ENCODE measurements around the gene LRTM1.

The LRTM1 gene

GRCh38 chr3:54928046-54928770 lies at the start of gene LRTM1:
Gene LRTM1 (minus strand): TSS chr3:54928059. CDS start chr3:54927911, 148 bp downstream.
- DNase-seq: no peak

DNA sequence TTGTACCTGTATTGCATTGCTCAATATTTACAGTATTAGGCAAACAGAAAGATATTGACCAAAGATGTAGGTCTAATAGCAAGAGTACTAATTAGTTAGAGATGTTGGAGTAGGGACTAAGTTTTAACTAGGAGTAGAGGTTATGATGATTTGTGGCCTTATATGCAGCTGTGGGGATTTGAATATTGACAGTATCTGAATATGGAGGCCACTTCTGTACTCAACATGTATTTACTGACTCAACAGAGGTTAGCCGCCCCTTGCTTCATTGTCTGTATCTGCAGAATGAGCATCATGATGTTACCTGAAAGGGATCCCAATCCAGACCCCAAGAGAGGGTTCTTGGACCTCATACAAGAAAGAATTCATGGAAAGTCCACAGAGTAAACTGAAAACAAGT lies 49.6 kb upstream of the LRTM1 start:
- DNase-seq: no peak

- DNase-seq: no peak
Observed at GRCh38 chr3:54970895-54971294, 43.0 kb upstream of the LRTM1 start.

DNA sequence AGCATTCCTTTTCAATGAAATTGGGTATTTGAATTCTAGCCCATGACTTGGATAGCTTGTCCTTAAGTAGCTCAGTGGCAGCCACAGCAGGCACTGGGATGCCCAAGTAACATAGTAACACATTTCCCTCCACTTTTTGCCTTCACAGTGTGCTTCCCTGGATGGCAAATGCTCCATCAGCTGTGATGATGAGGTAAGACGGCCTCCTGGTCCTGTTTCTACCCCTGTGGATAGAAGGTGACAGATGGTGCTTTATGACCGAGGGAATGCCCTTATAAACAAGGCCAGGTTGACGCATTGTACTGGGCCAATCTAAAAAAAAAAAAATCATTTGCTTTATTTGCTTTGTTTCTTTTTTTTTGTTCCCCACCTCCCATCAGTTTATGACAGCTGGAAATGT lies 41.8 kb upstream of the LRTM1 start:
- no peak for DNase-seq

GRCh38 chr3:54968546-54969172 lies 40.8 kb upstream of the LRTM1 start:
- no peak for DNase-seq

DNA sequence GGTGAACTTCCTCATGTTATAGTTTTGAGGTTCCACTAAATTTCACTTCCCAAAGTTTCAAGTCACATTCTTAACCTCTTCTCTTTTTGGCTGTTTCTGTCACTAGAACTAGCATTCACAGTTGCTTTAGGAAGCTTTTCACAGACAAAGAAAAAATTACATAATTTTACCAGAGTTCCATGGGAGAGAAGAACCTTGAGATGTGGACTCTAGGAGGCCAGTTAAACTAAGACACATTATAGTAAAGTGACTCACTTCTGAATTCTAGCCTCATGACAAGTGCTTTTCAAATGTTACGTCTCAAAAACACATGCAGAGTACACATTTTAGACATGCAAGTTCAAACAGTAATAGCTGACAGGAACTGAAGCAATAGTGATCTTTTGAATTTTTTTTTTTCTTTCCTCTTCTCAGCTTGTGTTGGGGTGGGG lies 39.9 kb upstream of the LRTM1 start:
- DNase-seq: no peak

DNA sequence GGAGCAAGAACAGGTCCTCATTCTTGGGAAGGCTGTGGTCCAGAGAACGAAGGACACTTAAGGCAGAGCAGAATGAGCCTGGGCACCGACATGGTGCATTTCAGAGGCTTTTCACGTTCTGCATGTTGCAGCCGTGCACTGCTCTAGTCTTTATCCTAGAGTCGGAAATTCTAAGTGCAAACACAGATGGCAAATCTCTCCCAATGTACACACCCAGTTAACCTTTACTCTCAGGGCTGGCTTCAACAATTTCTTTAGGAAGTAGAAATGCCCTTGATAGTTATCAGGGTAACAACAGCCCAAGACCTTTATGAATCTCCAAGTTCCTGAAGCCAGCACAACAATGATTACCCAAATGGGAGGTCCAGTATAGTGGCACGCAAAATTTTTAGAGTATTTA lies 39.1 kb upstream of the LRTM1 start:
- DNase-seq: no peak

DNA sequence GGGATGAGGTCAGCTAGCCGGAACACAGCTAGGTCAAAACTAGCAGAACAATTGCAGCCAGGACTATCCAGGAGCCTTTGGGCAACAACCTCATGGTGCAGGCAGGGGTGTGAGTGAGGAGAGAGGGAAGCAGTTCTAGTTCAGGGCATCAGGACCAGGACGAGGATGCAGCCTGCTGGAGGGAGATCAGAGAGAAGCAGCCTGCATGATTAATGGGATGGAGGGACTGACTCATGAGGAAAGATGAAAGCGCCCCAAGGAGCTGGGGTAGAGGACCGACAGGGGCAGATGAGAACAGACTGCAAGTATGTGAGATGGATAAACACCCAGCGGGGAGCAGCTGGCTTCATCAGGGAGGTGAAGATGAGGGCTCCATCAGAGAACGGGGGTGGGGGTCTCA lies 37.9 kb upstream of the LRTM1 start:
- DNase-seq: no peak

DNA sequence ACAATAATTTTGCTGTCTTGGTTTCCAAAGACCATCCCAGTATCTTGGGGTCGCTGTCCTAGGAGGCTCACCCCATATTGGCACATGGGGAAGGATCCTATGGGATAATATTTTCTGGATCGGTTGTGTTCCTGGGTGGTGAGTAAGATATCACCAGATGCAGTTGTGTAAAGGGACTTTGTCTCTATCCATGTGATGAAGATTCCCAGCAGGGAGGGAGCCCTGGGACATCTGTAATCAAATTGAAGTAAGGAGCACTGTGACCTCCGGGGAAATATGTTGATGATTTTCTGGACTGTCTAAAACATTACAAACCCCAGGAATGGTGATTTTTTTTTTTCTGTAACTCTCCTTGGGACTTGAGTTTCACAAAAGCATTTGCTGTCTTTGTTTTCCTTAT lies 36.2 kb upstream of the LRTM1 start:
- no peak for DNase-seq

GRCh38 chr3:54963641-54964040 lies 35.8 kb upstream of the LRTM1 start:
- no peak for DNase-seq

- no peak for DNase-seq
Observed at GRCh38 chr3:54962200-54962599, 34.3 kb upstream of the LRTM1 start.

DNA sequence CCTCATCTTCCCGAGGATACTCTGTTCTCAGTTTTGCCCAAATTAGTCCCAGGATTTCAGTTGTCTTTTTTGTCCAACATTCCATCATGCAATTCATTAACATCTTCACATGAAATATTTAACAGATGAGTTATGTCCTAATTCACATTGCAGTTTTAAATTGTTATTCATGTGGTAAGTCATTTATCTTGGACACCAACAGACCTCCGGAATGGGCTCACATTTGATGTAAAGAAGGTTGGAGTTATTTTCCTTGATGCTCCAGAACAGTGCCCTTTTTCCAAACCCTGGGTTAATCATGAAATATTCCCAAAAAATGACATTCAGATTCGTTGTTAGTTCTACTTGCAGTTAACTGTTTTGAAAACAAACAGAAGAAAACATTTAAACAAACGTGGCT lies 32.8 kb upstream of the LRTM1 start:
- DNase-seq: no peak

- no peak for DNase-seq
Observed at GRCh38 chr3:54960082-54960481, 32.2 kb upstream of the LRTM1 start.

- DNase-seq: no peak
Observed at GRCh38 chr3:54957711-54958110, 29.9 kb upstream of the LRTM1 start.

GRCh38 chr3:54955941-54956340 lies 28.1 kb upstream of the LRTM1 start:
- no peak for DNase-seq

GRCh38 chr3:54955496-54955895 lies 27.6 kb upstream of the LRTM1 start:
- no peak for DNase-seq

GRCh38 chr3:54954521-54954920 lies 26.7 kb upstream of the LRTM1 start:
- no peak for DNase-seq

DNA sequence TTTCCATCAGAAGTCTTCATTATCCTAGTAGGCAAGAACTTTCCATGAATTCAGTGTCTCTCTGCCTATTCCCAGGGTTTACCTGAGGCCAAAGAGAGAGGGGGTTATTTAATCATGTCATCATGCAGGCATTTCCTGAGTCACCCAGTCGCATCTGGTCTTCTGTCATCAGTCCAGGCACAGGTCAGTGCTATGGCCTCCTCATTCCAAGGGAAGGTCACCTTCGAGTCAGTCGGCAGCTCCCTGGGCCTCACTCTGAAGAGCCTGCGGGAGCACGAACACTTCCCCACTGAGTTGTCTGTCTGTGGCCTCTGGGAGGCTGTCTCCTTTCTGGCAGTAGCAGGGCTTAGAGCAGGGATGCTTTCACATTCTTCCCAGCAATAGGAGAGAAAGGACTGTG lies 26.2 kb upstream of the LRTM1 start:
- DNase-seq: no peak

- DNase-seq: no peak
Observed at GRCh38 chr3:54951405-54951804, 23.5 kb upstream of the LRTM1 start.

- DNase-seq: no peak
Observed at GRCh38 chr3:54950391-54951003, 22.6 kb upstream of the LRTM1 start.

GRCh38 chr3:54949491-54950044 lies 21.7 kb upstream of the LRTM1 start:
- no peak for DNase-seq

- no peak for DNase-seq
Observed at GRCh38 chr3:54941690-54942362, 14.0 kb upstream of the LRTM1 start.

DNA sequence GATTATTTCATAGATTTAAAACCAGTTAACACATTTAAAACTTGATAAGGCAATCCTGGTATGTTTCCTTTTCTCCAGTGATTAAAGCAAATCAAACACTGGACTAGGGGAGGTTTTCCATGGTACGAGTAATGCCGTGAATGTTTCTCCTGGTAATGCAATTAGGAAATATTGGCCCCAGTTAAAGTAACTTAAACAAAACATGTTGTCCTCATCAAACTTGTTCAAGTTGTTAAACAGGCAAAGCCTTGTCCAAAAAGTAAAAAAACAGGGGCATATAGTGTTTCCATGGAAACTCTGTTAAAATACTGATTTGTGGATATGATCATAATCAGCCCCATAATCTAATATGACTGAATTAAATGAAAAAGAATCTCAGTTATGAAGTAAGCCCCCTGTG lies 13.1 kb upstream of the LRTM1 start:
- DNase-seq: no peak

Measured in activated gamma-delta T cell treated with Interleukin-2 at 50 U/mL for 16 hours (primary cell).